GM23248 (cell line): ENCODE data around the gene IRF9. TPM values are rescaled to one million over a fixed set of nuclear protein-coding genes. Genes with fewer than 3 reads are reported as not detected.

Experiments
- DNase-seq: peaks from one replicate; pipeline ENCODE4 v3.0.0-alpha.2; 2015
- H2AFZ ChIP-seq: fragments of 200-600 bp; sonication (generic); 2 replicates; pipeline ENCODE4 v1.6.1; 2016; ENCODE audit warnings: antibody characterized with exemption
- H3F3A ChIP-seq: fragments of 200-600 bp; sonication (generic); 2 replicates; pipeline ENCODE4 v1.6.1; 2016; ENCODE audit warnings: mild to moderate bottlenecking, antibody characterized with exemption, mixed run types; ENCODE audit not compliant: insufficient read depth
- H3K27ac ChIP-seq: fragments of 200-600 bp; sonication (generic); 2 replicates; pipeline ENCODE4 v1.5.1; 2016; ENCODE audit warnings: mild to moderate bottlenecking
- H3K27me3 ChIP-seq: fragments of 200-600 bp; sonication (generic); replicated peaks from 2 replicates; pipeline ENCODE4 v1.6.1; 2016; ENCODE audit warnings: mild to moderate bottlenecking; ENCODE audit not compliant: insufficient read depth
- H3K36me3 ChIP-seq: fragments of 200-600 bp; sonication (generic); 2 replicates; pipeline ENCODE4 v1.6.1; 2016; ENCODE audit warnings: low read depth, mild to moderate bottlenecking
- H3K4me1 ChIP-seq: fragments of 200-600 bp; sonication (generic); 2 replicates; pipeline ENCODE4 v1.6.1; 2016; ENCODE audit warnings: mild to moderate bottlenecking; ENCODE audit not compliant: insufficient read depth
- H3K4me2 ChIP-seq: fragments of 200-600 bp; sonication (generic); one replicate; pipeline ENCODE4 v1.6.1; 2016; ENCODE audit warnings: mild to moderate bottlenecking; ENCODE audit not compliant: unreplicated experiment
- H3K4me3 ChIP-seq: fragments of 200-600 bp; sonication (generic); 2 replicates; pipeline ENCODE4 v1.5.1; 2016; ENCODE audit warnings: mild to moderate bottlenecking
- H3K79me2 ChIP-seq: fragments of 200-600 bp; sonication (generic); 2 replicates; pipeline ENCODE4 v1.6.1; 2016; ENCODE audit warnings: mild to moderate bottlenecking; ENCODE audit not compliant: insufficient read depth
- H3K9ac ChIP-seq: fragments of 200-600 bp; sonication (generic); 2 replicates; pipeline ENCODE4 v1.6.1; 2016; ENCODE audit warnings: mild to moderate bottlenecking
- H3K9me2 ChIP-seq: fragments of 200-600 bp; sonication (generic); 2 replicates; pipeline ENCODE4 v1.6.1; 2016; ENCODE audit warnings: mixed run types, mild to moderate bottlenecking, moderate library complexity; ENCODE audit not compliant: insufficient read depth
- H3K9me3 ChIP-seq: fragments of 200-600 bp; sonication (generic); one replicate; pipeline ENCODE4 v1.6.1; 2017; ENCODE audit warnings: low read depth
- H4K20me1 ChIP-seq: fragments of 200-600 bp; sonication (generic); 2 replicates; pipeline ENCODE4 v1.6.0; 2016; ENCODE audit not compliant: insufficient read depth
- EZH2 ChIP-seq: fragments of 200-600 bp; sonication (generic); IDR thresholded peaks from 2 replicates; pipeline ENCODE4 v1.6.1; 2018; ENCODE audit warnings: antibody characterized with exemption, mild to moderate bottlenecking; ENCODE audit not compliant: insufficient read depth, poor library complexity, severe bottlenecking
- EZH2phosphoT487 ChIP-seq: fragments of 200-600 bp; sonication (generic); IDR thresholded peaks from 2 replicates; pipeline ENCODE4 v1.6.1; 2018; ENCODE audit warnings: antibody characterized with exemption, moderate library complexity, mild to moderate bottlenecking, low read depth; ENCODE audit not compliant: insufficient read depth
- WGBS, 2 experiments: methylation state at CpG; one replicate each; pipeline ENCODE4 v1.1.6; 2015 to 2017; ENCODE audit warnings: low lambda C conversion rate in 2 of 2, low coverage in 1 of 2; ENCODE audit errors: missing lambda C conversion rate in 2 of 2; 5-methylcytosine and 5-hydroxymethylcytosine counted together
- in situ Hi-C: fragments of 300-500 bp; cut with MboI; formaldehyde crosslinking; loops from 2 replicates; pipeline ENCODE4 v1.15.0; 2020
- polyA plus RNA-seq: library from polyadenylated mRNA; unstranded; fragments of >200 nt; fragmentation: Nextera tagmentation; extraction: Ambion mirVana; gene quantifications from 2 replicates; pipeline ENCODE4 v1.2.1, GENCODE V29; 2016
- total RNA-seq: library from RNA; depleted of rRNA; stranded (reverse); fragments of >200 nt; shearing (Covaris generic); gene quantifications from 2 replicates; pipeline ENCODE4 v1.2.3, GENCODE V29; 2014

IRF9 gene
- total and polyA plus RNA-seq, 2 experiments from 2014 or later = 56.7 to 87.1 TPM

DNA sequence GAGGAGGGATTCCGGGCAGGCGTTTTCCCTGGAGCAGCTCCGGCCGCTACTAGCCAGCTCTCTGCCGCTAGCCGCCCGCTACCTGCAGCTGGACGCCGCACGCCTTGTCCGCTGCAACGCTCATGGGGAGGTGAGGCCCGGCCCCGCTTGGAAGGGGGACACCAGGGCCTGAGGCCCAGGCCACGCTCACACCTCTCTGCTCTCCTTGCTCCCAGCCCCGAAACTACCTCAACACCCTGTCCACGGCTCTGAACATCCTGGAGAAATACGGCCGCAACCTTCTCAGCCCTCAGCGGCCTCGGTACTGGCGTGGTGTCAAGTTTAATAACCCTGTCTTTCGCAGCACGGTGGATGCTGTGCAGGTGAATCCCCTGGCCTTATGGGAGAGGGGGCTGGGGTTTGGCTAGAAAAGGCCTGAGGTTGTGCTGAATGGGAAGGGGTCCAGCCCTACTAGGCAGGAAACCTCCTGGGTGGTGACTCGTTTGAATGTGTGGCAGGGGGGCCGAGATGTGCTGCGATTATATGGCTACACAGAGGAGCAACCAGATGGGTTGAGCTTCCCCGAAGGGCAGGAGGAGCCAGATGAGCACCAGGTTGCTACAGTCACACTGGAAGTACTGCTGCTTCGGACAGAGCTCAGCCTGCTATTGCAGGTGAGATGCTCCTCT, 13.2 kb upstream of the IRF9 start:
- DNase-seq = peak; percentile 36
- Histone ChIP-seq H3K36me3 (peaks cover 14% of the 10 kb centered on the region), H3K27ac (peak overlapping the region; percentile 10), H4K20me1 (no peaks in the 10 kb centered on the region), H3K9me2 (no peaks in the 10 kb centered on the region), H3K4me1 (peaks cover 31% of the 10 kb centered on the region), H3K4me3 (peak overlapping the region; percentile 84), H3K27me3 (no peaks in the 10 kb centered on the region), H2AFZ (peak overlapping the region; percentile 66), H3K79me2 (peaks cover 55% of the 10 kb centered on the region), H3K9ac (peak overlapping the region; percentile 80), H3K9me3 (no peaks in the 10 kb centered on the region), H3K4me2 (peak overlapping the region; percentile 85), H3F3A (peaks cover 31% of the 10 kb centered on the region)
- 5 to 6% methylated on average over 29 of the region's 29 CpGs for WGBS, 2 experiments
- in situ Hi-C loops = no loop called here
- no peak for TF ChIP-seq EZH2phosphoT487

DNA sequence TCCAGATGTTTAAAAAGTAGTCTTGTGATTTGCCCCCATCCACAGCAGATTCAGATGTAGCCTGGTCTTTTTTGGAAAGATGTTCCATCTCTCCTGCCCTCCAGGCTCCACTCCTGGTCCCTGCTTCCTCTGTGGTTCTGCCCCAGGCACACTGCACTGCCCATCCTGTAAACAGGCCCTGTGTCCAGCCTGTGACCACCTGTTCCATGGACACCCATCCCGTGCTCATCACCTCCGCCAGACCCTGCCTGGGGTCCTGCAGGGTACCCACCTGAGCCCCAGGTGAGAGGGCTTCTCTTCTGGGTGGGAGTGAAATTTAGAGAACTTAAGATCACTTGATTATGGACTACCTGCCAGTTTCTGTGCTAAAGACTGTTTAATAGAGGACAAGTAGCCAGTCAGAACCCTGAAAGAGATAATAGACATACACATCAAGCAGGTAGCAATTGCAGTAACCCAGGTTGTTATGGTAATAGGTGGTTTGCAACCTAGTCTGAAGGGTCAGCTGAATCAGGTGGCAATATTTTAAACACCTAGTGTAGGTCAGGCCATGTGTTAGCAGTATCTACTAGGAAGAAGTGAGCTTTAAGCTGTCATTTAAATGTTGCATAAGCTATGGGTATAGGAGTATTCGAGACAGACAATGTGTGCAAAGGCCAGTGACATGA, 11.6 kb upstream of the IRF9 start:
- Histone ChIP-seq H3K36me3 (peaks cover 19% of the 10 kb centered on the region), H3K27me3 (no peaks in the 10 kb centered on the region), H2AFZ (no peak overlapping the region), H3K4me1 (peaks cover 18% of the 10 kb centered on the region), H3K9me3 (no peaks in the 10 kb centered on the region), H3K79me2 (peaks cover 48% of the 10 kb centered on the region), H3K9ac (0 out of 2 replicates have a peak overlapping the region, but pooled peaks have one; percentile 80), H3K27ac (no peak overlapping the region), H3K9me2 (no peaks in the 10 kb centered on the region), H3F3A (peaks cover 17% of the 10 kb centered on the region), H3K4me2 (no peak overlapping the region), H4K20me1 (no peaks in the 10 kb centered on the region), H3K4me3 (no peak overlapping the region)
- DNase-seq = no peak
- no peak for TF ChIP-seq EZH2
- TF ChIP-seq EZH2phosphoT487 = no peak
- in situ Hi-C loops = no loop called here
- WGBS, 2 experiments = 94 to 100% methylated on average over 3 of the region's 3 CpGs

DNA sequence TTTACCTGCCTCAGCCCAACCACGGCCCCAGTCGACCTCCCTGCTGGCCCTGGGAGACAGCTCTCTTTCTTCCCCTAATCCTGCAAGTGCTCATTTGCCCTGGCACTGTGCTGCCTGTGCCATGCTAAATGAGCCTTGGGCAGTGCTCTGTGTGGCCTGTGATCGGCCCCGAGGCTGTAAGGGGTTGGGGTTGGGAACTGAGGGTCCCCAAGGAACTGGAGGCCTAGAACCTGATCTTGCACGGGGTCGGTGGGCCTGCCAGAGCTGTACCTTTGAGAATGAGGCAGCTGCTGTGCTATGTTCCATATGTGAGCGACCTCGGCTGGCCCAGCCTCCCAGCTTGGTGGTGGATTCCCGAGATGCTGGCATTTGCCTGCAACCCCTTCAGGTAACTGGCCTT, 11.0 kb upstream of the IRF9 start:
- H3F3A ChIP-seq = peaks cover 12% of the 10 kb centered on the region
- no peak overlapping the region for H3K4me3 ChIP-seq
- H3K27me3 ChIP-seq = no peaks in the 10 kb centered on the region
- H3K4me2 ChIP-seq = no peak overlapping the region
- H3K9me2 ChIP-seq = no peaks in the 10 kb centered on the region
- H4K20me1 ChIP-seq = no peaks in the 10 kb centered on the region
- no peaks in the 10 kb centered on the region for H3K9me3 ChIP-seq
- H3K9ac ChIP-seq = no peak overlapping the region
- no peak for TF ChIP-seq EZH2
- TF ChIP-seq EZH2phosphoT487 = no peak
- no peak for DNase-seq
- H3K36me3 ChIP-seq = peaks cover 25% of the 10 kb centered on the region
- H3K4me1 ChIP-seq = peaks cover 16% of the 10 kb centered on the region
- WGBS, 2 experiments = 97 to 98% methylated on average over 9 of the region's 9 CpGs
- H3K79me2 ChIP-seq = peaks cover 42% of the 10 kb centered on the region
- H2AFZ ChIP-seq = no peak overlapping the region
- in situ Hi-C loops = no loop called here
- H3K27ac ChIP-seq = no peak overlapping the region

DNA sequence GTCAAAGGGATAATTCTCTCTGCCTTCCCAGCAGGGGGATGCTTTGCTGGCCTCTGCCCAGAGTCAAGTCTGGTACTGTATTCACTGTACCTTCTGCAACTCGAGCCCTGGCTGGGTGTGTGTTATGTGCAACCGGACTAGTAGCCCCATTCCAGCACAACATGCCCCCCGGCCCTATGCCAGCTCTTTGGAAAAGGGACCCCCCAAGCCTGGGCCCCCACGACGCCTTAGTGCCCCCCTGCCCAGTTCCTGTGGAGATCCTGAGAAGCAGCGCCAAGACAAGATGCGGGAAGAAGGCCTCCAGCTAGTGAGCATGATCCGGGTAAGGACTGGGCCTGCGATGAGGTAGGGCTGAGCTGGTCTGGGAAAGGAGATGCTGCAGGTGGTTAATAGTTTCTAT, 10.5 kb upstream of the IRF9 start:
- TF ChIP-seq EZH2phosphoT487 = no peak
- no peak for TF ChIP-seq EZH2
- WGBS, 2 experiments = 93 to 95% methylated on average over 9 of the region's 9 CpGs

More for the DNA sequence above, 10.5 kb upstream of the IRF9 start:
- Histone ChIP-seq H2AFZ (no peak overlapping the region), H3K4me1 (peaks cover 11% of the 10 kb centered on the region), H3K36me3 (peaks cover 30% of the 10 kb centered on the region), H3K9ac (no peak overlapping the region), H3K27ac (no peak overlapping the region), H3K9me2 (no peaks in the 10 kb centered on the region), H4K20me1 (no peaks in the 10 kb centered on the region), H3K79me2 (peaks cover 37% of the 10 kb centered on the region), H3F3A (peaks cover 8% of the 10 kb centered on the region), H3K9me3 (no peaks in the 10 kb centered on the region), H3K4me3 (no peak overlapping the region), H3K4me2 (no peak overlapping the region), H3K27me3 (no peaks in the 10 kb centered on the region)
- in situ Hi-C loops = no loop called here
- no peak for DNase-seq
